Jurkat, Clone E6-1 (cell line): ENCODE results near the gene PGLYRP1.

Source experiments
- DNase-seq: peaks from one replicate; pipeline ENCODE4 v3.0.0-alpha.2; 2011; ENCODE audit warnings: low read depth, low spot score
- H3K4me3 ChIP-seq: 2 replicates; pipeline ENCODE4 v1.5.1; 2011; ENCODE audit warnings: mild to moderate bottlenecking, low read length, control low read depth, moderate library complexity

The PGLYRP1 gene

DNA sequence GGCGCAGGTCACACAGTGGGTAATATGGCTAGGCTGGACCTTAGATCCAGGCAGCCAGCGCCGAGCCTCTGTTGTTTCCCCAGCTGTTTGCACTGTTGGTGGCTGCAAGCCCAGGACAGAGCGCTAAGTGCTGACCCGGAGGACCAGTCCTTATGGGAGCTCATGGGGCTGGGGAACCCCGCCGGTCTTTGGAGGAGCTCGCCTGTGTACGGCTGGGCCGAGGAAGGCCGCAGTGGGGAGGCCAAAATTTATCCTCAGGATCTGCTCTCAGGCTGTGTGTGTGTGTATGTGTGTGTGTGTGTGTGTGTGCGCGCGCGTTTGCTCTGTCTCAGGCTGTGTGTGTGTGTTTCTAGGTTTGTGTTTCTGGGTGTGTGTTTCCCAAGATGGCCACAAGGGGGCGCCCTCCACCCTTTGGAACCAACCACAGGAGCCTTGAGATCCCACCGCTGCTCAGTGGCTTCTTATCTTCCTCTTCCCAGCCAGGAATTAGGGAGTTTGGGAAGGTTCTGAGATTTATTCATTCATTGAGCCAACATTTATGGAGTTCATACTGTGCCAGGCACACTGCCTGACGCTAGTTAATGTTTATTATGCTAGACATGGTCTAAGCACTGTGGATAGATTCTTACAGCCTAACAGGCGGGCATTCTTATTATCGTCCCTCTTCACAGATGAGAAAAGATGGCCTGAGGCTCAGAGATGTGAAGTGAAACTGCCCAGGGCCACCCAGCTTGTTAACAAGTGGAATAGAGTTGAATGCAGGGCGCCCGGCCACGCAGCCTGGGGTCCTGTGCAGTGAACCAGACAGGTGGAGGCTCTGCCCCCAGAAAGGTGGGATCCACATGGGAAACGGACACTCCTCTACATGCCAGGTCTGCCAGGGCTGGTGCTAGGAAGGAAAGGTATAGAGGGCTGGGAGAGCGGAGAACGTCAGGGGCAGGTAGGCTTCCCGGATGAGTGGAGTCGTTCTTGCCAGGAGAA is 13.0 kb downstream of the PGLYRP1 start:
- peak; percentile 55 for DNase-seq
- no peak overlapping the region for H3K4me3 ChIP-seq

DNA sequence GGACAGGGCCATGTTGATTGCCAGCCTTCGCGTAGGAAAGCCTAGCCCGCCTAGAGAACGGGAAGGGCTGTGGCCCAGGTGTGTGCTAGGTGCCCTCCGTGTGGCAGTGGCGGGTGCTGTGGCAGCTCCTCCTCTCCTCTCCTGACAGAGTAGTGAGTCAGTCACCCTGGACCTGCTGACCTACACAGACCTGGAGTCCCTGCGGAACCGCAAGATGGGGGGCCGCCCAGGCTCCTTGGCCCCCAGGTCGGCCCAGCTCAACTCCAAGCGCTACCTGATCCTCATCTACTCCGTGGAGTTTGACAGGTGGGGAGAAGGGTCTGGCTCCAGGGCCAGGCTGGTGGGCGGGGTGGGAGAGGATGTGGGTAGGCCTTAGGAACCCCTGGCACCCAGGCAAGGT is 16.4 kb downstream of the PGLYRP1 start:
- no peak overlapping the region for H3K4me3 ChIP-seq
- DNase-seq = no peak

DNA sequence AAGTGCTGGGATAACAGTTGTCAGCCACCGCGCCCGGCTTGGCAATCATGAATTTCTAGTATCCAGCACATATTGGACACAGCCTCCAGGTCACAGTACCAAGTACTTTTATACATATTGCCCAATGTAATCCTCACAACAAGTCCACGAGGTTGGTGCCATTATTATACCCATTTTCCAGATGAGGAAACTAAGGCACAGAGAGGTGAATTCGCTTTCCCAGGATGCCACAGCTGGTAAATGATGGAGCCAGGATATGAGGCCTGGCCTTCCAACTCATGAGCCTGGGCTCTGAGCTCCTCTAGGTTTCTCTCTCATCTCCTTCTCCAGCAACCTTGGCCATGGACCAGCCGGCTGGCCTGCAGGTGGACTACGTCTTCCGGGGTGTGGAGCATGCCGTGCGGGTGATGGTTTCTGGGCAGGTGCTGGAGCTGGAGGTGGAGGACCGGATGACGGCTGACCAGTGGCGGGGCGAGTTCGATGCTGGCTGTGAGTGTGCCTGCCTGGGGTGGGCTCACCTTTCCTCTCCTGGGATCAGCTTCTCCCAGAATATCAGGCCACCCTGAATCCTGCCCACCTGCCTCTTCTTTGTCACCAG is 20.1 kb downstream of the PGLYRP1 start:
- H3K4me3 ChIP-seq = no peak overlapping the region
- no peak for DNase-seq

DNA sequence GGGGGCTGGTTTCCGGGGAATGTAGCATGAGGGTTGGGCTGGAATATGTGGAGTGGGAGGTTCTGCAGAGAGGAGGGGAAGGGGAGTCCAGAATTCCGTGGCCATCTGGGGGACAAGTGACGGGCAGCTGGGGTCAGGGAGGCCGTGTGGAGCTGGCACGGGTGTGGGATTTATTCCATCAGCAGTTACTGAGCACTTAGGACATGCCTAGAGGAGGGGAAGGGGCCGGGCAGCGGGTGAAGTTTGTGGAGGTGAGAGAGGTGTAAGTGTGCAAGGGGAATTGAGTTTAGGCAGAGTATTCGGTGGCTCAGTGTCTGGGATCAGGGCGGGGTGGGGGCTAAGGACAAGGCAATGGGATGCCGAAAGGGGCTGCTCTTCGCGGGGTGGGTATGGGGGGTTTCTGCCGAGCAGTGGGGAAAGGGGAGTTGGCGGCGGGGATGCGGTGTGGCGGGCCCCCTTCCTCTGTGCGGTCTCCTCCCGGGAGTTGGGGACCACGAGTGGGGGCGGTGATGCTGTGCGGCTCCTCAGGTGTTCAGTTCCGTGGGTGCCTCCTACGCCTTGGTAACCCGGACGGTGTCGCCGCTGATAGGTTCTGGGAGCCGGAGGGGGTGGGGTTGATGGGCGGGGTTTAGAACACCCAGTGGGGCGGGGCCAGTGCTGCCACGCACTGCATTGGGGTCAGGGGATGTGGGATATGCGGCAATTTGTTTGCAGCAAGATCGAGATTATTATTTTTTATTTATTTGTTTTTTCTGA is 22.2 kb downstream of the PGLYRP1 start:
- peak overlapping the region; percentile 39 for H3K4me3 ChIP-seq

DNA sequence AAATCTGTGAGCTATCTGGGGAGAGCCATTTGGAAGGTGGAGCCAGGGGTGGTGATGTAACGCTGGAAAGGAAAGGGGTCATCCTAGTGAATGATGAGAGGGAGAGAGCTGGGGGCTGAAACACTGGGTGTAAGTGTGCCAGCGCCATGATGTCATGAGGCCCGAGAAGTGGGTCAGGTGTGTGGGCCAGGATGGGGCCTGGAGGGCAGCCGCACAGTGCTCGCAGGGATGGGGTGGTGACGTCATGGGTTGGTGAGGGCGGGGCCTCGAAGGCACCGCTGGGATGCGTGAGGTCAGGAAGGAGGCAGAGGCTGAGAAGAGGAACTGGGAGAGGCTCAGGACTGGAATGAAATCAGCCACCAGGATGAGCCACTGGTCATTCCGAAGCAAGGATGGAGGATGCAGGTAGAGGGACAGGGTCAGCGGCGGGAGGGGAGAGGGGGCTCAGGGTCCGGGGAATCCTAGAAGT is 23.2 kb downstream of the PGLYRP1 start:
- no peak for DNase-seq
- H3K4me3 ChIP-seq = no peak overlapping the region

More for the DNA sequence above, 22.2 kb downstream of the PGLYRP1 start:
- DNase-seq = peak; percentile 75

DNA sequence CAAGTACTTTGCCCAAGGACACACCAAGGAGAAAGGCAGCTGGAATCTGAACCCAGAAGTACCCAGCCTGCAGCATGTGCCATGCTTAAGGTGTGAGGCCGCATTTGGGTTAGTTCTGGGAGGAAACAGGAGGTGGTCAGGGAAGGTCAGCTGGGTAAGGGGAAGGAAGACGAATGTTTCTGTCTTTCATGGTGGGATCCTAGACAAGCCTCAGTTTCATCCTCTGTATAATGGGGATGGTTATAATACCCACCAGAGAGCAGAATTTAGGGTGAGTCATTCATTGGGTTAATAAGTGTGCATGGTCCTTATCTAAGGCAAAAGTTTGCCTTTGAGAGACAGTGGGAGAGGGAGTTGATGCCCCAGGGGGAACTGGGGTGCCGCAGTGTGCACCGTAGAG is 24.0 kb downstream of the PGLYRP1 start:
- H3K4me3 ChIP-seq = no peak overlapping the region
- DNase-seq = no peak

DNA sequence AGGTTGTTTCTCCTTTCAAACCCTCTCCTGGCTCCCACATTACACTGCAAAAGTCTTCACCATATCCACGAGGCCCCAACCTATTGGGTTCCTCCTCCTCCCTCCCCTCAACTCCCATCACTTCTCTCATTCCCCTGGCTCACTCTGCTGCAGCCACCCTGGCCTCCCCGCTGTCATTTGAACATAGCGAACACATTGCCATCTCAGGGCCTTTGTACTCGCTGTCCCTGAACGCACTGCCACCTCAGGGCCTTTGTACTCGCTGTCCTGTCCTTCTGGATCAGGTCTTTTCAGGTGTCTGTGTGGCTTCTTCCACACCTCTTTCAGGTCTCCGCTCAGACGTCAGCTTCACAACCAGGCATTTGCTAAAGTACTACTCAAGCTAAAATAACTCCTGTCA is 25.9 kb downstream of the PGLYRP1 start:
- DNase-seq = no peak
- no peak overlapping the region for H3K4me3 ChIP-seq

DNA sequence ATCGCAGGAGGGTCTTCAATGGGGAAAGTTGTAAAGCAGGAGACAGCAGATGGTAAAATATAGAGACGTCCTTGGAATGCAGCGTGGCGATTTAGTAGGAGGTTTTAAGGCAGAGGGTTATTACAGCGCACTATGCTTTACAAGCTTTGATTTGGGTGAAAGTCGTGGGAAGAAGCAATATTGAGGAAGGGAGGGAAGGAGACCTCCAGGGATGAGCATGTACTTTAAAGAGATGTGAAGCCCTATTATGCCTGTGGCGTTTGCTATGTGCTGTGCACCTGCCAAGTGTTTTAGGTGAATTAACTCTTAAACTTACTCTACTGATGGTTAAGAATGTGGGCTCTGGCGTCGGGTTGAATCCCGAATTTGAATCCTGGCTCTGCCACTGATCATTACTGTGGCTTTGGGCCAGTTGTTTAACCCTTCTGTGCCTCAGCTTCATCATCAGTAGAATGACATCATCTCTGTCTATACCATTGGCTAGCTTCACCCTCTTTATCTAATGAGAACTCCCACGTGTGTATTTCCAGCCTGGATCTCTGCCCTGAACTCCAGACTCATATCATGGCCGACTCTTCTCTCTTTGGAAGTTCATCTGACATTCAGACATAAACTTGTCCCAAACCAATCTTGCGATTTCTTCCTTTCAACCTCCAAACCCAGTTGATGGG is 27.0 kb downstream of the PGLYRP1 start:
- H3K4me3 ChIP-seq = peak overlapping the region; percentile 63
- DNase-seq = no peak

DNA sequence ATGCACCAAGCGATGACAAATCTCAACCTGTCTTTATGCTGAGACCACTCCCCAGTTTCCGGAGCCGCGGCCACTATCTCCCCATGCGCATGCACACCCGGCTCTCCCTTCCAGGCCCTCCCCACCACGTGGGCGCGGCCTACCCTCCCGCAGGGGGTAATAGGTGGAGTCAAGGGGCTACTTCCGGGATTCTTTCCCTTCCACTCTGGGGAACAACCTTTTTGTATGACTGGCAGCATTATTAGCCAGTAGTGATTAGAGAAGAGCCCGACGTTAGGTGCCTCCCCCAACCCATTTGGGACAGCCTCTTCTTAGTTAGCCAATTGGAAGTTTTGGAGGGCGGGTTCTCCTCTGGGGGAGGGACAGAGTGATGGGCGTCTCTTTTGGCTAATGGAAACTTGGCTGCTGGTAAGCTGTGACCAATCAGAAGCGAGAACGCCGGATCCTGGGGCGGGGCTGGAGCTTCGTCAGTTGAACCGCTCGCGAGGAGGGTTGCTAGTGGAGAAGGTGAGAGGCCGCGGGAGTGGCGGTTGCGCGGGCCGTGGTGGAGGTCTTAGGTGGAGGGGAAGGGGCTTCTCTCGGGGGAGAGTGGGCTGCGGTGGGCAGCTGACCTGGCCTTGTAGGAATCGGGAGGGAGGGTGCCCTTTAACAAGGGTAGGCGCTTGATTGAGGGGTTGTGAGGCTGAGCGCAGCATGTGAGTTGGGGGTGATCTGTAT is 27.7 kb downstream of the PGLYRP1 start, which contains the start of gene CCDC61:
Gene CCDC61 (plus strand): TSS at position 470 of the 717 bp plus-strand sequence. CDS start 7,552 bp downstream, outside the sequence.
- H3K4me3 ChIP-seq = peak within 1 kb of the TSS; percentile 63
- peak; percentile 100 for DNase-seq

DNA sequence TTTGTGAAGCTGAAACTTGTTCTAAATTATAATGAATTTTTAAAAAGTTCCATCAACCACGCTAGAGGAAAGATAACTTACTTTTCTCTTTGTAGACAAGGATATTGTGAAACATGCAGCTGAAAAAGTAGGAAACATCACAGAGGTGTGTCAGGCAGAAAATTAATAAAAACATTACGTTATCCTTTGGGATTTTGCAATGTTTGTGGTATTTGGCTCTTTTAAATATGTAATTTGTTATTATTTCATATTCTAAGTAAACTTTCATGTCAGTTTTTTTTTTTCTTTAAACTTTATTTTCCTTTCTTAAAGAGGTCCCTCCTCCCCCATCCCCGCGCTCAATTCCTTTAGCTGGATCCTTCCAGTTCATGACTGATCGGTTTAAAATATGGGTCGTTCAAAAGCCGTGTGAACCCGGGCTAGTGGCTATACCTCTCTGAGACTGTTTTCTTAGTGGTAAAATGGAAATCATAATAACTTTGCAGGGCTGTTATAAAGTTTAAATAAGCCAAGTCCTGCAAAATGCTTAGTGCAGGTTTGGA is 28.3 kb downstream of the PGLYRP1 start:
- H3K4me3 ChIP-seq = peak overlapping the region; percentile 52
- no peak for DNase-seq

DNA sequence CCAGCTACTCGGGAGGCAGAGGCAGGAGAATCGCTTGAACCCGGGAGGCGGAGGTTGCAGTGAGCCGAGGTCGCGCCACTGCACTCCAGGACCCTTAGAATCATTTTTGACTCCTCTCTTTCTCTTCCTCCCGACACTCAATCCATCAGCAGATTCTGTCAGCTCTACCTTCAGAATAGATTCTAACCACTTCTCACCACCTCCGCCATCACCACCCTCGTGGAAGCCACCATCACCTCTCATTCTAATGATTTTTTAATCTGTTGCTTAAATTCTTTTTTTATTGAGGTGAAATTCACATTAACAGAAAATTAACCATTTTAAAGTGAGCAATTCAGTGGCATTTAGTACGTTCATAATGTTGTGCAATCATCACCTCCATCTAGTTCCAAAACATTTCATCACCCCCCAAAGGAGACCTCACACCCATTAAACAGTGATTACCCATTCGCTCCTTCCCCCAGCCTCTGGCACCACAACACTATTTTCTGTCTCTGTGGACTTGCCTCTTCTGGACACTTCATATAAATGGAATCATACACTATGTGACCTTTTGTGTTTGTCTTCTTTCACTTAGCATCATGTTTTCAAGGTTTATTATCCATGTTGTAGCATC is 32.6 kb downstream of the PGLYRP1 start:
- no peak overlapping the region for H3K4me3 ChIP-seq
- DNase-seq = no peak

DNA sequence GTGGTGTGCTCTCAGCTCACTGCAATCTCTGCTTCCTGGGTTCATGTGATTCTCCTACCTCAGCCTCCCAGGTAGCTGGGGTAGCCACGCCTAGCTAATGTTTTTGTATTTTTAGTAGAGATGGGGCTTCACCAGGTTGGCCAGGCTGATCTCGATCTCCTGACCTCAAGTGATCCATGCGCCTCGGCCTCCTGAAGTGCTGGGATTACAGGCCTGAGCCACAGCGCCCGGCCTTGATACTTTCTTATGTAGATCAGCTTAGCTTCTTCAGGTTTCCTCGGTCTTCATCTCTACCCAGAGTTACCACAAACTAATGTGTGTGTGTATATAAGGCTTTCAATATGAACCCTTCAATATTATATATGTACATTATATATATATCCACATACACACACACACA is 37.5 kb downstream of the PGLYRP1 start:
- no peak for DNase-seq

DNA sequence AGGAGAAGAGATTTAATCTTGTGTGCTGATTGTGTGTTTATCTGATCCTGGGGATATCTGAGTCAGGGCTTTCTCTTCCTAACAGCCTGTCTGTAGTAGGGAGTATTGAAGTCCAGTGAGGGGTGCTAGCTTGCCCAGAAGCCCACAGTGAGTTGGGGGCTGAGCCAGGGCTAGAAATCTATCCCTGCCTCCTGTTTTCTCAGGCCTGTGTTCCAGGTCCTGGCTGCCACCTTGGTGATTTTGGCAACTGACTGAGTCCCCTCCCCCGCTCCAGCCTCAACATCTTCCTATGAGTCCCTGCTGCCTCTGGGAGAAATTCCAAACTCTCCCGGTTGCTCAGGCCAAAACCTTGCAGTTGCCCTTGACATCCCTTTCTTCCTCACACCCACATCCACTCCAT is 41.5 kb downstream of the PGLYRP1 start:
- DNase-seq = no peak

More for the DNA sequence above, 37.5 kb downstream of the PGLYRP1 start:
- no peak overlapping the region for H3K4me3 ChIP-seq

DNA sequence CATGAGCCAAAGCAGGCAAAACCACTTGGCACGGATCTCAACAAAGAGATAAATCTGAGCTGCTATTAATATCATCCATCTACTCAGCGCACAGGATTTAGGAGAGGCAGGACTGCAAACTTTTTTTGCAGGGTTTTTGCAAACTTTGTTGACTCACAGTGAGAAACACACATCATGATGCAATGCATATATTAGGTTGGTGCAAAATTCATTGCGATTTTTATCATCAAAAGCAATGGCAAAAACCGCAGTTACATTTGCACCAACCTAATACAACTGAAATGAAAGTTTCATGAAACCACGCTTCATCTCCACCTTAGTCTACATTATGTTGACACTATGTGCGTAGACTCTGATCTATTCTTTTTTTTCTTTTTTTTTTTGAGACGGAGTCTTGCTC is 44.7 kb downstream of the PGLYRP1 start:
- DNase-seq = no peak
- no peak overlapping the region for H3K4me3 ChIP-seq

More for the DNA sequence above, 41.5 kb downstream of the PGLYRP1 start:
- no peak overlapping the region for H3K4me3 ChIP-seq

DNA sequence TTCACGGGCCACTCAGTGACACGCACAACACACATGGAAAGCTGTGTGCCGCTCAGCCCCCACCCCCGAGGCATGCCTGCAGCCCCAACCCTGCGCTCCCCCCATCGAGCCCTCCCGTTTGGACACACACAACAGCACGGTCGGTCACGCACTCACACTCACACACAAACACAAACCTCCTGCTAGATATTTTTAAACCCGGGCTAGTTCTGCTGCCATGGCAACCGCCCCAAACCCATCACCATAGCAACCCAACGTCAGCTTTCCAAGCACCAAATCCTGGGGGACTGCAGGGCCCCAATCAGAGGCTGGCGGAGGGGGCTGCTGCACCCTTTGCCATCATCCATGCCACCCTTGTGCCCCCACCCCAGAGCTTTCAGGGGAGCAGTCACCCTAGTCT is 46.7 kb downstream of the PGLYRP1 start:
- DNase-seq = no peak
- H3K4me3 ChIP-seq = no peak overlapping the region

DNA sequence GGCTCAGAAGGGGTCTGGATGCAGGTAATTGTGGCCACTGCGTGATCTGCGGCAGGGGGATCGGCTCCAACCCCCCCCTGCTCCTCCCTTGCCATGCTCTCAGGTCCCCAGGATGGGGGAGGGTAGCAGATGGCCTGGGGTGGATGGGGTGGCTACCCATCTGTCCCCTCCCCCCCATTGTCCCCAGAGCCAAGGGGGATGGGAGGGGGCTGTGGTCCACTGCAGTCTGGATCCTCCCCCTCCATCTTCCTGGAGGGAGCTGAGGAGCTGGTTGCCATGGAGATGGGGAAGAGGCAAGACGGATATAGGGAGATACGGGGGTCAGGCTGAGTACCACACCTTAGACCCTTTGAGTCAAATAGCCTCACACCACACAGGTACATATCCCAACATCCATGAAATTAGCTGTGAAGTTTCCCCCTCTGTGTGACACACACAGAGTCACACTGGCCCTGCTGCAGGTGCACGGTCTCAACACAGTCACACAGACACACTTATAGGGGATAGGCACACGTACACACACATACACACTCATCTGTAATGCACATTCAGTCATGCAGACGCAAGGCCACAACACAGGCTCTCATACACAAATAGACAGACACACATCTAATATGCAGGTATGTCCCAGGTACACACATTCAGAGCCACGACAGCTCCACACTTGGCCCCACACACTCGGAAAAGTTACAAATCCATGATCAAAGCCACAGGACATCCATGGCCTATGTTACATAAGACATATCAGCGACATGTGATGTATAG is 47.4 kb downstream of the PGLYRP1 start:
- H3K4me3 ChIP-seq = no peak overlapping the region
- DNase-seq = no peak
